Stimulated activated CD8-positive, alpha-beta memory T cell treated with anti-CD3 and anti-CD28 coated beads, Interleukin-7, amount 100 ng/mL, for 4 hours (primary cell): ENCODE data around the gene TAS2R14.

ENCODE experiments used
- DNase-seq, 2 donors: peaks; one replicate each; pipeline ENCODE4 v3.0.0-alpha.2; 2020; ENCODE audit warnings: low read depth in 2 of 2

TAS2R14 gene

DNA sequence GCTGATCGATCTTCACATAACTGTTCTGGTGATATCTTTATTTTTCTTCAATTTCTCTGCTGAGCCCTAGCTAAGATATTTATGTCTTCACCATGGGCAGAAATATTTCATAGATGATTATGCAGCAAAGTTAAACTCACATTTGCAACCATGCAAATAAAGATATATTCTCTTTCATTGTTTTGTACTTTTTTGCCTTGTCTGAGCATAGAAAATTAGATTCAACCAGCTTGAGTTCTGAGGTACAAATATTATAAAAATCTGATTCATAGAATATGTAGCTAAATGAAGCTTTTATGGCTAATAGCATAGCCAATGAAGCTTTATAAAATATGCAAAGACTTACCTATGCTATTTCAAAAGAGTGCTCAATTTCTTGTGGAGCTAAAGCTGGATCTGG lies 29.6 kb downstream of the TAS2R14 start, which contains the start of gene TAS2R13:
Gene TAS2R13 (minus strand): TSS at position 101 of the 400 bp plus-strand sequence. CDS start 264 bp downstream, outside the sequence.
- DNase-seq = no peak

DNA sequence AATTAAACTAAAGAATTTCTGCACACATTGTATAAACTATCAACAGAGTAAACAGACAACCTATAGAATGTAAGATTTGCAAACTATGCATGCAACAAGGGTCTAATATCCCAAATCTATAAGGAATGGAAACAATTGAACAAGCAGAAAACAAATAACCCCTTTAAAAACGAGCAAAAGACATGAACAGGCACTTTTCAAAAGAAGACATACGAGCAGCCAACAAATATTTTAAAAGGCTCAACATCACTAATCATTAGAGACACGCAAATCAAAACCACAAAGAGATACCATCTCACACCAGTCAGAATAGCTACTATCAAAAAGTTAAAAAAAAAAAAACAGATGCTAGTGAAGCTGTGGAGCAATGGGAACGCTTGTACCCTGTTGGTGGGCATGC lies 34.4 kb downstream of the TAS2R14 start:
- DNase-seq = no peak

DNA sequence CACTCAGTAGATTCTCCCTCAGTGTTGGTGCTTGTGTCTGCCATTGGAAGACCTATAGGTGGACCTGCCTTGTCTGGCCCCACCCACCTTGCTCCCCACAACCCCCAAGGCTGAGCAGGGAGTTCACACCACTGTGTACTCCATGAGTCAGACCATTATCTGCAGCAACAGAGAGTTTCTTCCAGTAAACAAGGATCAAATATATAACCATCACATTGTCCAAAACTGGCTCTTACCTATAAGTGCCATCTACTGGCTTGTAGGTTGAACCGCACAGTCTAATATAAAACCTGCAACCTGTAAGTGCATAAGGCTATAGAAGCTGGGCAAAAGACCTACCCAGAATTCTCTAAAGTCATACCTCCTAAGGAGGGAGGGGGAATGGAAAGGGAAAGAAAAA lies 37.6 kb downstream of the TAS2R14 start:
- DNase-seq = no peak

DNA sequence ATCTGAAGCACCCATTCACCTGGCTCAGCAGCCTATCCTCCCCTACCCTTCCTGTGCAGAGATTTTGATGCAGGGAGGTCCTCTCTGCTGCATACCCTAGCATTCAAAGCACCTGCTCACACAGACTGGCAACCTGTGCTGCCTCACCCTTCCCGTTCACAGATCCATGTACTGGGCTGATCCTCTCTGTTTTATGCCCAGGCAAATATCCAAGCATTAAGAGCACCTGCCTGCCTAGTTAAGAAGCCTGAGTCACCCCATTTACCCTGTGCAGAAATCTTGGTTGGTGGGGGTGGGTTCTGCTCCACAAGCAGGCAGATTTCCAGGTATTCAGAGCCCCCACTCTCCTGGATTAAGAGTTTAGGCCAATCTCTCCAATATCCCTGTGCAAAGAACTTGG lies 38.1 kb downstream of the TAS2R14 start:
- DNase-seq = no peak

DNA sequence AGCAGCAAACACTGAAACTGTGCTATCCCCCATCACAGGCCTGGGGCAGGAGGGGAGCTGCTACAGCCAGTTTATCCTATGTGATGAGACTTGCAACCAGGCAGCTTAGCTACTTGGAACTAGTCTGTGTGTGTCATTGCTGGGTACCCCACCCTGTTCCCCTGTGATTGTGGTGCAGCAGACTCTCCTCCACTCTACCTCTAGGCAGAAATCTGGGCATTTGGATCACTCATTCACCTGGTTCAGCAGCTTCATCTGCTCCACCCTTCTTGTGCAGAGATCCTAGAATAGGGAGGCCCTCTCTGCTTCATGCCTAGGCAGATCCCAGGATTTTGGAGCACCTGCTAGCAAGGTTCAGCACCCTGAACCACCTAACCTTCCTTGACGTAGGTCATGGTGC lies 38.5 kb downstream of the TAS2R14 start:
- no peak for DNase-seq

DNA sequence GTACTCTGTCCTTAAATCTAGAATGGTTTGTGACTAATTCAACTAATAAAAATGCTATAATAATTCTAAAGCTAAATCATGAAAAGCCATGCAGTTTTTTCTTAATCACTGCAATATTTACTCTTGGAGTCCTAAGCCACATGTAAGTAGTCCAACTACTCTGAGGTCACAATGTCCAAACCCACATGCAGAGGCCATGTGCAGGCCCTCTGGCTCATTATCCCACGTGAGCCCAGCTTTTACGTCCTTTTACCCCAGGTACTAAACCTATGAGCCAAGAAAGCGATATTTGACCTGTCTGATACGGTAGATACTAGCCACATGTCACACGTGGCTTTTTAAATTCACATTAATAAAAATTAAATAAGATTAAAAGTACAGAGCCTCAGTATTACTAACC lies 42.2 kb downstream of the TAS2R14 start:
- no peak for DNase-seq

DNA sequence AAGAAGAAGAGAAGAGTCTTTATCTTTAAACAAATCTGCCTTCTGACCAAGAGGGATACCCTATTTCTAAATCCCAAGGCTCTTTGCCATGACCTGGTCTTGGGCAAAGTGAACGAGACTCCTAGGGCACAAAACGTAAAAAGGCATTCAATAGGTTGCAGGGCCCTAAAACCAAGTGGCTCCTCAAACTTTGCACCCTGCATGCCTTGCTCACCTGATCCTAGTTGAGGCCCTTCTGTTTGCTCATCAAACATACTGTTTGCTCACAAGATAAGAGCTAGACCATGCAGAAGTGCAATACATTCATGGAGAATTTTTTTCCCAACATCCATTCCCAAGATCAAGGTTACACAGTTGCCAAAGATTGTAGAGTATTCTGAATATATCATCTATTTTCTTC lies 47.1 kb downstream of the TAS2R14 start:
- no peak for DNase-seq

DNA sequence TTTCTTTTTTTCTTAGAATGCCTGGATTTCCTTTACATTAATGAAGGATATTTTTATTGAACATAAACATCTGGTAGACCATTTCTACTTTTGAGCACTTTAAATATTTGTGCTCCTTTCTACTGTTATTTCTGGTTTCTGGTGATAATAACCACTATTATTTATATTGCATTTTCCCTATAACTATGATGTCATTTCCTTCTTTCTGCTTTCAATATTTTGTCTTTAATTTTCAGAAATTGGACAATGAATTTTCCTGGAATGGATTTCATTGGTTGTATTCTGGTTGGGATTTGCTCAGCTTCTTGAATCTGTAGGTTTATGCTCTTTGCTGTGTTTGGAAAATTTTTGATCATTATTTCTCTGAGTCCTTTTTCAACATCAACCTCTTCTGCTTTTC lies 49.8 kb downstream of the TAS2R14 start:
- DNase-seq = no peak
